ENCODE measurements around the gene CD72.
"Not testable (repeated sequence)": the region's sequence is repeated elsewhere in the genome, so short reads cannot be mapped to it uniquely, and the experiment has no call there.

CD72 gene

DNA sequence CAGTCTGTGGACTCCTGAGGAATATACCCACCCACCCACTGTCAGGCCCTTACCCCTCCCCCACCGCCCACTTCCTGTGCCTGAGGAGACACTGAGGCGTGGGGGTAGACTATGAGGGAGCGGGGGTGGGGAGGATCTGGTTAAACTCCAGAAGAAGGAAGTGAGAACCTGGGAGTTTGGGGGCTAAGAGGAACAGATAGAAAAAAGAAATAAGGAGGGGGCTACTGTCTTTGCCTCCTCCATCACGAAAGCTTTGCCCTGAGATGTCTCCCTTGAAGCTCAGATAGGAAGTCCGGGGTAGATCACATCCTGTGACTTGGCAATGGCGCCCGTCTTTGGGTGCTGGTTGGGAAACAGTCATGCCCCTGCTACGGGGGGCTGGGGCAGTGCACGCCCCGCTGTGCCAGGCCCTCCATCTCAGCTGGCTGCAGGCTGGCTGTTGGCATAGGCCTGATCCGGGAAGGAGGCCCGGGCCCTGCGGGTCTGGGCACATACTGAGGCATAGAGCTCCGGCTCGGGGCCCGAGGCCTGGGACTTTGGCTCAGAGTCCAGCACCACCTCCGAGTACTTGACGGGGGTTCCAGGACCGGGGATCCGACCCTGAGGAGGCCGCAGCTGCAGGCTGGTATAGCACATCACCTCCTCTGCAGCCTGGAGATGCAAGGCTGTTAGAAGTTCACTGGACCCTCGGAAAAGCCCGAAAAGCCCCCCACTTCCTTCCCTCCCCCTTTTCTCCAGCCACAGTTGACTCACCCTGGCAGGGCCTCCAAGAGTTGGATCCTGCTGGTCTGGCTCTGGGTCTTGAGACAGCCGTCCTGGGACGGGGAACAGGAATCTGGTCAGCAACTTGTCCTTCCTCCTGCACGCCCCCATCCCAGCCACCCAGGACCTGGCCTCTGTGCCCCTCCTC, 31.5 kb upstream of the CD72 start:
- DNase-seq: no peak

DNA sequence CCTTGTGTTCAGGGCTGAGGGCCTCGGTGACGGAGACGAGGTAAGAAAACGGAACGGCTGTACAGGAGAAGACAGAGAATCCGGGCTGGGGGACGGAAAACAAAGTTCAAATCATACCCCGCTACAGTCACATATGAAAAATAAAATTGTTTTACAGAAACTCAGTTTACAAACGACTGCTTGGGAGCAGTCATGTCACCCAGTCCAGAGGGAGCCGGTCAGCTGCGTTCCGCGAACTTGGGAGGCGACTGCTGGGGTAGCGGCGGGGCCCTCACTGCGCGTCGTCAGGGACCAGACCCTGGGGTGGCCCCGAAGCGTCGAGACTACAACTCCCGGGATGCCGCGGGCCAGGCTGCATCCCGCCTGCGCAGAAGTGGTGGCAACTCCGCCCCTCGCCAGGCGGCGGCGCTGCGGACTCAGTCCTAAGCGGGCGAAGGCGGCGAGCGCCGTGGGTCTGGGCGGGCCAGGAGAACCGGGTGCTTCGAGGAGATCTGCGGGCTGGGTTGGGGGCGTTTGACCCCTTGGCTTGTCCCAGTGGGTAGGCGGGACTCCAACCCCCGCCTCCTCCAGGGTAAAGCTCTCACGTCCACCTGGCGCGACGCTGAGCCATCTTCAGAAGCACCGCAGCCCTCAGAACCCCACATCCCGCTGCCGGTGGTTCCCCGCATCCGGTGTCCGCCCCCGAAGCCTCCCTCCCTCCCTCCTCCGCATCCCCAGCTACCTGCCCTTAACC, 28.5 kb upstream of the CD72 start:
- DNase-seq: peak; percentile 88

DNA sequence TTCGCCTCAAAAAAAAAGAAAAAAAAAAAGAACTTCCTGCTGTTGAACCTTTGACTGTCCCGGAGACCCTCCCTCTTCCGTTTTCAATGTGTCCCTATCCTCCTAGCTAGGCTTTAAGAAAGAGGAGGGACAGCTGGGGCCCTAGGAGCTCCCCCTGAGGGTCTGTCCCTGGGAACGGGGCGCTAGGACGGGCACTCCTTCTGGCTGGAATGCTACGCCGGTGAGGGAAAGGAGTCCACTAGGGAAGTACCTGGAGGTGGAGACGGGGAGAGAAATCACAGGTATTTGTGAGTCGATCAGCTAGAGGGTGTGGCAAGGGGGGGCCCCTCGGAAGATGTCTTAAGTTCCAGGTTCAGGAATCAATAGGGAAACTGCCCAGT, 27.9 kb upstream of the CD72 start:
- peak; percentile 37 for DNase-seq

DNA sequence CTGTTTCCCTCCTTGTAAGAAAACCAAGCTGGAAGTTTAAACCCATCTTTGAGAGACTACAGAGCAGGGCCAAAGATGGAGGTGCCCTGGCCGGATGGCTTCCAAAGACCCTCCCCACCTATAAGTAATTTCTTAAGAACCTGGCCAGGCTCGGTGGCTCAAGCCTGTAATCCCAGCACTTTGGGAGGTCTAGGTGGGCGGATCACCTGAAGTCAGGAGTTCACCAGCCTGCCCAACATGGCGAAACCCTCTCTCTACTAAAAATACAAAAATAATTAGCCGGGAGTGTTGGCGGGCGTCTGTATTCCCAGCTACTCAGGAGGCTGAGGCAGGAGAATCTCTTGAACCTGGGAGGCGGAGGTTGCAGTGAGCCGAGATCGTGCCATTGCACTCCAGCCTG, 27.5 kb upstream of the CD72 start:
- not testable (repeated sequence) for DNase-seq

DNA sequence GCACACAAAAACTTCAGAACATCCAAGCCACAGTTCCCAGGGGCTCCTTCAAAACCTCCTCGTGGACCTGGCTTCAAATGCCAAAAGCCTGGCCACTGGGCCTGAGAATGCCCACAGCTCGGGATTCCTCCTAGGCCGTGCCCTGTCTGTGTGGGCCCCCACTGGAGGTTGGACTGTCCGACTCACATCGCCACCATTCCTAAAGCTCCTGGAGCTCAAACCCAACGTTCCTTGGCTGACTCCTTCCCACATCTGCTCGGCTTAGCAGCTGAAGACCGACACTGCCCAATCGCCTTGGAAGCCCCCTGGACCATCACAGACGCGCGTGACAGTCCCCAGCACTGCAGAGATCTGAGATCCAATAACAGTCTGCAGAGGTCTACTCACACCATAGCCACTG, 24.8 kb upstream of the CD72 start:
- DNase-seq: no peak

DNA sequence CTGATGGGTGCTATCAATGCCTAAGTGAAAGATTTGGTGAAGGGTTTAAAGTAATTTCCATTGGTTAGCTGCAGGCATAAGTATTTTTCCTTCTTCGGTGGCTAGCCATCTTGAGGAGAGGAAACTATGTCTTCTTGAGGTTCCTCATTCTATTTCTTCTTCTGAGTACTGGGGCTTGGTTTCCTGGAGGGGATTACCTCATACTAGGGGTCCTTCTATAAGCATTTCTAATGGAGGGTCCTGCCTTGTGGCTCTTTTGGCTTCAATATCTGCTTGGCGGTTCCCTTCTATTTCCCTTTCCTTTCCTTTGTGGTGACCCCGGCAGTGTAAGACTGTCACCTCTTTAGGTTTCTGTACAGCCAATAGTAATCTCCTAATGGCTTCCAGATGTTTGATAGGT, 23.3 kb upstream of the CD72 start:
- not testable (repeated sequence) for DNase-seq

DNA sequence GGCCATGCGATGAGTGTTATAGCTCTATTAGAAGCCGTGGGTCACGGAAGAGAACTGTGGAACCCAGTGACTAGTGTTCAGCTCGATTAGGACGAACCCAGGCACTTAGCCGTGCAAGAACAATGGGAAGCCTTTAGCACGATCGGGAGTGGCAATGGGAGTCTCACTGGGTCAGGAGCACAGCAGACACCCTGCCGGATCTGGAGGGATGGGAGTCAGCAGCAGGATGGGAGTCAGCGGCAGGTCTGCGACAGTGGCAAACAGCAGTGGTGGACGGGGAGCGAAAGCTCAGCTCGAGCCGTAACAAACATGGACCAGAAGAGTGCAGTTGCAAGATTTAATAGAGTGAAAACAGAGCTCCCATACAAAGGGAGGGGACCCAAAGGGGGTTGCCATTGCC, 22.2 kb upstream of the CD72 start:
- DNase-seq: not testable (repeated sequence)

DNA sequence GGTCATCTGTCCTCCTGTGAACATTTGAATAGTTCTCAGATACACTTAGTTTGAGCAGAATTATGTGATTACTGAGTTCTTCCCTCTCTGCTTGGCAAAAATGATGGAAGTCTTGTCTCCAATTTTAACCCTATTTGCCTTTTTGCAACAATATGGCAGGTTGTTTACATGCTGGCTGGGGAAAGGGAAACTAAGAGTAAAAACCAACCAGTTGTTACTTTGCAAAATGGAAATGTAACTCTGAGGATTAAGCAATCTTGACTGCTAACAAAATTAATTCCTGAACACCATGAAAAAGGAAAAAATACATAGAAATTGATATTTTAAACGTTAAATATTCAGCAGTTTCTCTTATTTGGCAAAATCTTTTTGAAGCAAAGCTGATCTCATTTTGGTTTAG, 21.4 kb upstream of the CD72 start:
- no peak for DNase-seq

DNA sequence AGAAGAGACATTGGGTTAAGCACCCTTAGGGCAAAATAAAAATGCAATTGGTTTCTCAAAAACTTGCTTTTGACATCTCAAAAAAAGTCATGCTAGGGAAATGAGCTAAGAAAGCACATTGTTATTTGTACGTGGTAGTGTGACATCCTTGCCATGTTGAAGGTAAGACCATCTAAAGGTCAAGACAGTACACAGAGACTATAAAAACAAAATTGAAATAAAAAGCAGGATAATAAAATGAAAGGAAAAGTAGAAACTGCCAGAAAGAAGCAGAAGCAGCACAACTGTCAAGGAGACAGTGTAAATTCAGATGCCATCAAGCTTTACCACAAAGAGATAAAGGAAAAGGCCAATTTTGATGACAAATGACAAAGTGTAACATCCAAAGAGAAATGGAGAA, 21.0 kb upstream of the CD72 start:
- DNase-seq: not testable (repeated sequence)

DNA sequence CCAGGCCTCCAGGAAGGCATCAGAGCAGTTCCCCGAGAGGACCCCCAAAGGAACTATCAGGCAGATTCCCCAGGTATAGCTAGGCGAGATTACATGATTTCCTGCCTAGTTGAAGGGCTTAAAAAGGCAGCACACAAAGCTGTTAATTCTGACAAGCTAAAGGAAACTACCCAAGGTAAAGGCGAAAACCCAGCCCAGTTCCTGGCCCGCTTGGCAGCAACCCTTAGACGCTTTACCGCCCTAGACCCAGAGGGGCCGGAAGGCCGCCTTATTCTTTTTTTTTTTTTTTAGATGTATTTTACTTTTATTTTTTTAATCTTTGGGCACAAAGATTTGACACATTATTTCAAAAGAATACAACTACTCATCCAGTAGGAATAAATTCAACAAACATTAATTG, 20.5 kb upstream of the CD72 start:
- not testable (repeated sequence) for DNase-seq

DNA sequence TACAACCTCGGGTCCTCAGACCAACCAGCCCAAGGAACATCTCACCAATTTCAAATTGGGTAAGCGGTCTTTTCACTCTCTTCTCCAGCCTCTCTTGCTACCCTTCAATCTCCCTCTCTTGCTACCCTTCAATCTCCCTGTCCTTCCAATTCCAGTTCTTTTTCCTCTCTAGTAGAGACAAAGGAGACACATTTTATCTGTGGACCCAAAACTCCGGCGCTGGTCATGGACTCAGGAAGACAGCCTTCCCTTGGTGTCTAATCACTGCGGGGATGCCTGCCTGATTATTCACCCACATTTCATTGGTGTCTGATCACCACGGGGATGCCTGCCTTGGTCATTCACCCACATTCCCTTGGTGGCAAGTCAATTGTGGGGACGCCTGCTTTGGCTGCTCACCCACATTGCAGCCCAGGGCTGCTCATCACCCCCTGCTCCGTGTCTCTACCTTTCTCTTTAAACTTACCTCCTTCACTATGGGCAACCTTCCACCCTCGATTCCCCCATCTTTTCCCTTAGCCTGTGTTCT, 19.3 kb upstream of the CD72 start:
- DNase-seq: not testable (repeated sequence)

DNA sequence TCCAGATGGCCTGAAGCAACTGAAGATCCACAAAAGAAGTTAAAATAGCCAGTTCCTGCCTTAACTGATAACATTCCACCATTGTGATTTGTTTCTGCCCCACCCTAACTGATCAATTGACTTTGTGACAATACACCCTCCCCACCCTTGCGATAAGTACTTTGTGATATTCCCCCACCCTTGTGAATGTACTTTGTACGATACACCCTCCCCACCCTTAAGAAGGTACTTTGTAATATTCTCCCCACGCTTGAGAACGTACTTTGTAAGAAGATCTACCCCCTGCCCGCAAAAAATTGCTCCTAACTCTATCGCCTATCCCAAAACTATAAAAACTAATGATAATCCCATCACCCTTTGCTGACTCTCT, 18.6 kb upstream of the CD72 start:
- not testable (repeated sequence) for DNase-seq

DNA sequence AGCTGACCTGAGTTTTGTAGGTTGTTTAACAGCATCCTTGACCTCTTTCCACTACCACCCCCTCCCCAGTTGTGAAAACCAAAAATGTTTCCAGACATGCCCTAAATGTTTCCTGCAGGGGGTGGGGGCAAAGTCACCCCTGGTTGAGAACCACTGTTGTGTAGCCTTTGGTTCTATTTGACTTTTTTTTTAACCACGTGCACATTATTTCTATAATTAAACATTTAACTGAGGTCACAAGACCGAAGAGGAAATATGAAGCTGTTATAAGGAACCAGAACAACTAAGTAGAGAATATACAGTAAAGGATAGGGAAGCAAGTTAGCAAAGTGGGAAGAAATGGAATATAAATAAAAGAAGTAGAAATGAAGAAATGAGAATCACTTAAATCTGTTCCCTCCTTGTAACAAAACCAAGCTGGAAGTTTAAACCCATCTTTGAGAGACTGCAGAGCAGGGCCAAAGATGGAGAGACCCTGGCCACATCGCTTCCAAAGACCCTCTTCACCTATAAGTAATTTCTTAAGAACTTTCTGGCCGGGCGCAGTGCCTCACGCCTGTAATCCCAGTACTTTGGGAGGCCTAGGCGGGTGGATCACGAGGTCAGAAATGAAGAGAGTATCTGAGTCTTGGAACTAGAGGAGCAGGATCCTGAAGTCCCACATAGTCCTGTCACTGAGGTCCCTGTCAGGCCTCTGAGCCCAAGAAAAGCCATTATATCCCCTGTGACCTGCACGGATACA, 18.1 kb upstream of the CD72 start:
- no peak for DNase-seq

DNA sequence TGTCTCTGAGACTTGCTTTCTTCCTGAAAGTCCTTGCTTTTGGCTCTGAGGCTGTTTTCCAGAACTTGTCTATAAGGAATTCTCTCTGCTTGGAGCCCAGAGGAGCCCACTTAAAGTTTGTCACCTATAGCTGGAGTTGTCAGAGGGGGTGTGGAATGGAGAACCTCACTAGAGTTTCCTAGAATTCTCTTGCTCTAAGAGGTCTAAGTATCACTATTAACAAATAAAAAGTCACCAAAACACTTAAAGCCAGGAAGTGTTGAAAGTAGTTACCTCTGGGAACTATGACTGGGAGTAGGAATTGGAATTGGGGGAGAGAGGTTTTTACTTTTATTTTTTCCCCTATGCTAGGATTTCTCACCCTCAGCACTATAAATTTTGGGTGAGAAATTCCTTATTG, 17.5 kb upstream of the CD72 start:
- DNase-seq: no peak

DNA sequence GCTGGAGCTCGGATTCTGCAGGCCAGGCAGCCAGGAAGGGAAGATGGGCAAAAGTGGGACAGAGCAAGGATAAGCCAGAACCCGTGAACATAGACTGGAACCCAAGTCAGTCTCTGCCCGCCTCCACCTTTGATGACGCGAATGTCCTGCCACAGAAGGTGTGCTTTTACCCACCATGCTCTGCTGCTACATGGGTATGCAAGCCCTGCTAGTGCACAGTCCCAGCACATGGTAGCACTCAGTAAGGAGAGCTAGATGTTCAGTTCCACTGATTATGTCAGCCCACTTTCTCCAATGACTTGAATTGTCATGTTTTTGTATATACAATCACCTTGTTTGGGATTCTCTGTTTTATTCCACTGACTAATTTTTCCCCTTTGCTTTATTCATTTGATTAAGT, 11.4 kb upstream of the CD72 start:
- no peak for DNase-seq

DNA sequence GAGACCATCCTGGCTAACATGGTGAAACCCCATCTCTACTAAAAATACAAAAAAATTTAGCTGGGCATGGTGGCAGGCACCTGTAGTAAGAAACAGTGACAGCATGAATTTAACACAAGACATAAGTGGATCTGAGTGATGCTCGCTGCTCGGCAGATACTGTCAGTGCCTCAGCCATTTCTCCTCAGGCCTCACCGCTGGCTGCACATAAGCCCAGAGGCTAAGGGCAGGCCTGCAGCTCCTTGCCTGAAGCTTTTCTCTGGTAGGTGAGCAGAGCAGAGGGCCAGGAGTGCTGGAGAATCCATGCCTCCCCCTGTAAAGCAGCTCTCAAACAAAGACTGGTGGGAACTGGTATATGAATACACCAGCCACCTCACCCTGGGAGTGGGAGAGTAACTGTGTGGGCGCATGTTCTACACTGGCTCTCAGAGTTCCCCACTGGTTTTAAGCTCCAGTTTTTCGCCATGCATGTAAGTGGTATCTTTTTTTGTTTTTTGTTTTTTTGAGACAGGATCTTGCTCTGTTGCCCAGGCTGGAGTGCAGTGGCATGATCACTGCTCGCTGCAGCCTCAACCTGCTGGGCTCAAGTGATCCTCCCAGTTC, 10.3 kb upstream of the CD72 start:
- no peak for DNase-seq

DNA sequence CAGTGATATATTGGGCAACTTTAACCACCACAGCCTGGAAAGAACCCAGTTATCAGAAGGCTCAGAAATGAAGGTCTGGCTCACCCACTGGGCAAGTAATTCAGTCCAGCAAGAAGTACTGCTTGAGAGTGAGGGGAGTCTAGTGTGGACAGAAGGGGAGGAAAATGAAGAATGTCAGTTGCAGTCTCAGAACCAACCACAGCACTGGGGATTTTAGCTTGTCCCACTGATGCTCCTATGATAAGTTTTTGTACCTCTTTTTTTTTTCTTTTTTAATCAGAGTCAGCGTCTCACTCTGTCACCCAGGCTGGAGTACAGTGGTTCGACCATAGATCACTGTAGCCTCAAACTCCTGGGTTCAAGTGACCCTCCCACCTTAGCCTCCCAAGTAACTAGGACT, 9.4 kb upstream of the CD72 start:
- DNase-seq: no peak

DNA sequence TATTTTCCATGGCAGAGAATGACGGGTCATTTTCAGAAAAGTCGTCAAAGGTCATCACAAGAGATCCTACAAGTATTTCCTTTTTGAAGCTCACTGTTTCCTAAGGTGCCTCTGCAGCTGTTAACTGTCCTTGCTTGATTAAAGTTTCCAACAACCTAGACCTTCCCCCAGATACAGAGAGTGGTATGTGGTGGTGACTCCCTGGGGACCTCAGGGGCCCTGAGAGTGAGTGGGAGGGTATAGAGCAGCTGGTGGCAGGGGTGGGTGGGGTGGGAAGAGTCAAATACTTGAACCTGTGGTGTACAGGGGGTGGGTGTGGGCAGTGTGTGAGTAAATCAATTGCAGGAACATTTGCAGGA, 1.6 kb upstream of the CD72 start:
- no peak for DNase-seq

DNA sequence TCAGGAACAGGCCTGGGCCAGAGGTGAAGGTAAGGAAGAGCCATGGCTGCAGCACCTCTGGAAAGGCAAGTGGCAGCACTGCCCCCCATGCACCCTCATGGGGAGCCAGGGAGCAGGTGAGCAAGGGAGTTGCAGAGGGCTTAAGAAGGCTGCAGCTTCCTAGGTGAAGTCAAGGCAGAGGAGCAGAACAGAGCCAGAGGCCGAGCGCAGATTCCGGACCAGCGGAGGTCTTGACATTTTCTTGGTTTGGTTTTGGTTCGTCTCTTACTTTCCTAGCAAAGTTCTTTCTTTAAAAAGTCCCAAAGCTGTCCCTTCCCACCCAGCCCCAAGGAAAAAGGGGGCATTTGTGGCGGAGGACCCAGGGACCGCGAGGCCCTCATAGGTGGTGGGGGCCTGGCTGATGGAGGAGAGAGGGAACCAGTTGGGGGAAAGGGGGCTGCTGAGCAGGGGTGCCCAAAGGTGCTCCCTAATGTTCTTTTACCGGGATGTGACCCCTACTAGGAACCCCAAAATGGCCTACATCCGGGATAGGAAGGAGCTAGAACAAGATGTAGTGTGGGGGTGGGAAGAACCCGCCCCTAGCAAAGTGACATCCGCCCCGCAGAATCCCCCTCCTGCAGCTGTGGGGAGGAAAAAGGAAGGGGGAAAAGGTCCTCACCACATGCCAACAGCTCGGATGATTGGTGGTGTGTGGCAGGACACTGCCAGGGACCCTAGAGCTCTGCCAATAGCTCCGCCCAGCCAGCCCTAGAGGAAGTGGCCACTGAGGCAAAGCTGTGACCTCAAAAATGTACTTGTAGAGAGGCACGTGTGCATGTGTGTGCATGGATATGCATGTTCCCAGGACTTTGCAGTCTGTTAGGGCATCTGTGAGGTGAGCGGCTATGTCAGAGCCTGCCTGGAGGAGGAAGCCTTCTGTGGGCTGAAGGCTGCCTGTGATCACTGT, 914 bp upstream of the CD72 start:
- no peak for DNase-seq

DNA sequence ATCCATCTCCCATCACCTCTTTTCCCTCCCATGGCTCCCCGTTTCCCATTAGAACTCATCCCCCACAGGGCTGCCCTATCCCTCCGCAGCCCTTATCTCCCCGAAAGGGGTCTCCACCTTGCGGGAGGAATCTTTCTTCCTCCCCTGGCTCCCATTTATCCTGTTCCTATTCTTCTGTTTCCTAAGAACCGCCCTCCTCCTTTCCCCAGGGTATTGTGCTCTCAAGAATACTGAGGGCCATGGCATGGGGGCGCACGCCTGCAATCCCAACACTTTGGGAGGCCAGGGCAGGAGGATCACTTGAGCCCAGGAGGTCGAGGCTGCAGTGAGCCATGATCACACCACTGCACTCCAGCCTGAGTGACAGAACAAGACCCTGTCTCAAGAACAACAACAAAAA, 665 bp downstream of the CD72 start:
- no peak for DNase-seq

DNA sequence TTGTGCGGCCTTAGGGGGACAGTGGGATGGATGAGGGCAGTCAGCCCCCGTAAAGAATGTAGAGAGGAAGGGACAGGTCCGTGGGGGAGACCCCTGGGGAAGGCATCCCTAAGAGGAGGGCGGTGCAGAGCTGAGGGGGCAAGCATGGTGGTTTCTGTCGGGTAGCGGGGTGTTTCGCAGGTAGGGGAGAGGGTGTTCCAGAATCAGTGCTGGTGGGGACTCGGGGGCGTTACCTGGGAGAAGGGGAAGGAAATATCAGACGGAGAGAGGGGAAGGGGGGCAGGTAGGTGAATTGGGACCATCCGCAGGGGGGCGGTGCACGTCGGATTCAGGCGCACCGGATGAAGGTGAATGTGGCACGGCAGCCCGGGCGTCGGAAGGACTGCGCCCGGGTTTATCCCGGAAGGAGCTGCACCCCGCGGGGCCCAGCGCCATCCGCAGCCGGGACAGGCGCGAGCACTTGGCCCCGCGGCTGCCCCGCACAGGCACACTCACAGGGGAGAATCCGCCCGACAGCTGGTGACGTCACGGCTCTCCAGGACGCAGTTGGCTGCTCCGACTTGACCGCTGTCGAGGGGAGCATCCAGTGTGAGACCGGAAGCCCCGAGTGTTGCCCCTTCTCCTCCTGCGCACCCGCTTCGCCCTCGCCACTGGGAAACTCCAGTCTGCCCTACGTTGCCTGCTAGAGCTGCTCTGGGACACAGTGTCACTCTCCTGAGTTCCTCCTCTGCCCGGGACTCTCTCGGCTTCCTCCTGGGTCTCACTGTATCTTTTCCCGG, 1.3 kb downstream of the CD72 start:
- DNase-seq: no peak
